ENCODE measurements around the gene TRABD2A.

- TF ChIP-seq SPI1 (IDR thresholded peaks at IDR 0.05; ENCODE audit: low read depth, low read length): no peak
- TF ChIP-seq POLR2A (IDR thresholded peaks at IDR 0.05; ENCODE audit: low read depth, low read length): no peak
- TF ChIP-seq TAF1 (IDR thresholded peaks at IDR 0.05; ENCODE audit: low read depth, low read length): no peak
Measured at GRCh38 chr2:84850471-84850870, 30.4 kb downstream of the TRABD2A start.

Measured in GM12891 (cell line).